Mucosa of stomach (tissue), 1 donor: ENCODE results near the gene CD59.

Experiments
- H3K27me3 ChIP-seq: one replicate; pipeline ENCODE4 v1.7.0; 2013; ENCODE audit warnings: mild to moderate bottlenecking, low read length; ENCODE audit not compliant: control insufficient read depth, insufficient read depth
- H3K36me3 ChIP-seq: one replicate; pipeline ENCODE4 v1.7.0; 2013; ENCODE audit warnings: low read length; ENCODE audit not compliant: control insufficient read depth, insufficient read depth
- H3K4me1 ChIP-seq: one replicate; pipeline ENCODE4 v1.7.0; 2013; ENCODE audit warnings: mild to moderate bottlenecking, low read length; ENCODE audit not compliant: control insufficient read depth, insufficient read depth
- H3K4me3 ChIP-seq: one replicate; pipeline ENCODE4 v1.7.0; 2013; ENCODE audit warnings: low read length
- H3K9ac ChIP-seq: one replicate; pipeline ENCODE4 v1.7.0; 2013; ENCODE audit warnings: mild to moderate bottlenecking, low read length, moderate library complexity
- H3K9me3 ChIP-seq: one replicate; pipeline ENCODE4 v1.7.0; 2013; ENCODE audit warnings: mild to moderate bottlenecking, low read length, moderate library complexity; ENCODE audit not compliant: control insufficient read depth
- donor health status: Pancreatic carcinoma.

CD59 gene

DNA sequence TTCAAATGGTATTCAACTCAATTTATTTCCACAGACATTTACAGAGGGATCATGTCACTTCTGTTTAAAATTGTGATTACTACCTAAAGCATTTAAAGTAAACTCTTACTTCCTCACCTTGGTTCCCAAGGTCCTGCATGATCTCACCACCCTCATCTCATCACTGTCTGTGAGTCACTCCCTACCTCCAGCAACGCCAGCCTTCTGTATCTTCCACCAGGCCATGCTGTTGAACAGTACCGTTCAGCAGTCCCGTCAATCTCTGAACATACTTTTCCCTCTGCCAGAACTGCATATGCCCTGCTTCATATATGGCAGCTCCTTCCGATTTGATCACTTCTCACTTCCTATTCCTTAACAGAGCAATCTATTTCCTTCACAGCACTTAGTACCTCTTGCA lies 36.1 kb upstream of the CD59 start:
- H3K9ac ChIP-seq: no peak overlapping the region
- H3K9me3 ChIP-seq: no peaks in the 10 kb centered on the region
- no peak overlapping the region for H3K4me3 ChIP-seq

DNA sequence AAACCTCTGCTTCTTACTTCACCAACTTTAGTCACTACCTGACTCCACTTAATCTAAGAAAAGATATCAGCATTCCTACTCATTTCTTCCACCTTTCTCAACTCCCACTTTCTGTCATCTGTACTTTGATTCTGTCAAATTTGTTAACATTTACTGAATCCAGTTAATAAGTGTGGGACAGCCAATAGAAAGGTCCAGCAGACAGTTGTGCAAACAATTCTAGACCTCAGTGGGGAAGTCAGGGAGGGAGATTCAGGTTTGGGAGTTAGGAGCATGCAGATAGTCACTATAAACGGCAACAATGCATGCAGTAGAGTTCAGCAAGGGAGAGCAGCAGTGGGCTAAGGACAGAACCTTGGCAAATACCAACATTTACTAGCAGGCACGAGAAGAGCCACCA lies 34.0 kb upstream of the CD59 start:
- peaks cover 3% of the 10 kb centered on the region for H3K27me3 ChIP-seq
- no peak overlapping the region for H3K4me3 ChIP-seq
- H3K9me3 ChIP-seq: no peaks in the 10 kb centered on the region
- H3K4me1 ChIP-seq: peaks cover 26% of the 10 kb centered on the region
- no peak overlapping the region for H3K9ac ChIP-seq
- peaks cover 3% of the 10 kb centered on the region for H3K36me3 ChIP-seq

More for the DNA sequence above, 36.1 kb upstream of the CD59 start:
- Histone ChIP-seq H3K4me1 (peaks cover 15% of the 10 kb centered on the region), H3K27me3 (peaks cover 6% of the 10 kb centered on the region), H3K36me3 (peaks cover 3% of the 10 kb centered on the region)

DNA sequence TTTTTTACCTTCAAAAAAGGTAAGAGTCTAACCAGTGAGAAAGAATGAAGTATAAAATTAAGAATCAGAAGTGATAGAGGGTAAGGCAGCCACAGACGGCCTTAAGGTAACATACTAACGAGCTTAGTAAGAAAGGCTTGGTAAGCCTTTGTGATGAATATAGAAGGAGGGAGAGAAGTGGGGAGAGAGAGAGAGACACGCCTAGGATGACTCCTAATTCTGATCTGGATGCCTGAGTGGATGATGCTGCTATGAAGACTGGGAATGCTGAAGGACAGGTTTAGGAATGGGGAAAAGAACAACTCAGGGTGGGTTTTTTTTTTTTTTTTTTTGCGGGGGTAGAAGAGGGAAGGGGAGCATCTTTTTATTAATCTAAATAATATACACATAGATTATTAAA lies 33.3 kb upstream of the CD59 start:
- Histone ChIP-seq H3K4me3 (no peak overlapping the region), H3K36me3 (peaks cover 3% of the 10 kb centered on the region), H3K4me1 (peaks cover 26% of the 10 kb centered on the region), H3K27me3 (no peaks in the 10 kb centered on the region), H3K9me3 (no peaks in the 10 kb centered on the region), H3K9ac (no peak overlapping the region)

DNA sequence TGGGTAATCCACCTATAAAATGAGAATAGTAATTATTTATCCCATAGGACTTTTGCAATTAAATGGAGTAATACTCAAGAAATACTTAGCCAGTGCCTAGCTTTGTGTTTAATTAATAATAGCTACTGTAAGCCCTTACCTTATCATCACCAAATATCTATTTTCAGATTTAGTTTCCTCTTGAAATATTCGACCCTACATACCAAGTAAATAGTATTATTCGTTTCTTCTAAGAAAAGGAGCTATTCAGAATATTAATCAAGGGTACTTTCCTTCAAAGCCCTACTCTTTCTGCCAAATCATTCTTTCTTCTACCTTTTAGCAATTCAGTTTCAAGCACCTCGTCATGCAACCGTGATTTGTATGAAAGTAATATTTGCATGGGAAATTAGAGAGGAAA lies 31.4 kb upstream of the CD59 start:
- Histone ChIP-seq H3K27me3 (no peaks in the 10 kb centered on the region), H3K9me3 (no peaks in the 10 kb centered on the region), H3K36me3 (peaks cover 3% of the 10 kb centered on the region), H3K4me3 (no peak overlapping the region), H3K9ac (no peak overlapping the region), H3K4me1 (peaks cover 16% of the 10 kb centered on the region)

DNA sequence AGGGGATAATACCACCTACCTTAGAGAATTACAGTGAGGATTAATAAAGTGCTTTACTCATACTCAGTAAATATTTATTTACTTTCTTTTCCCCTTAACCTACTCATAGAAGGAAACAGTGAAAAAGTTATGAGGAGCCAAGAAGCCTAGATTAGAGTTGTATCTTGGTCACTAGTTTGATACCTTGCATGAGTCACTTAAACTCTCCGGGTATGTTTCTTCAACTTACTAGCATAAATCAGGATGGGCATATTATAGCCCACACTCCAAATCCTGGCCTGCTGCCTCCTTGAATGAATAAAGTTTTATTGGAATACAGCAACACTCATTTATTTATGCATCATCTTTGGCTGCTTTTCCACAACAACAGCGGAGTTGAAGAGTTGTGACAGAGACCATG lies 29.9 kb upstream of the CD59 start:
- no peak overlapping the region for H3K4me3 ChIP-seq
- no peaks in the 10 kb centered on the region for H3K9me3 ChIP-seq
- peaks cover 3% of the 10 kb centered on the region for H3K36me3 ChIP-seq
- H3K4me1 ChIP-seq: peaks cover 11% of the 10 kb centered on the region
- H3K27me3 ChIP-seq: no peaks in the 10 kb centered on the region
- H3K9ac ChIP-seq: no peak overlapping the region

DNA sequence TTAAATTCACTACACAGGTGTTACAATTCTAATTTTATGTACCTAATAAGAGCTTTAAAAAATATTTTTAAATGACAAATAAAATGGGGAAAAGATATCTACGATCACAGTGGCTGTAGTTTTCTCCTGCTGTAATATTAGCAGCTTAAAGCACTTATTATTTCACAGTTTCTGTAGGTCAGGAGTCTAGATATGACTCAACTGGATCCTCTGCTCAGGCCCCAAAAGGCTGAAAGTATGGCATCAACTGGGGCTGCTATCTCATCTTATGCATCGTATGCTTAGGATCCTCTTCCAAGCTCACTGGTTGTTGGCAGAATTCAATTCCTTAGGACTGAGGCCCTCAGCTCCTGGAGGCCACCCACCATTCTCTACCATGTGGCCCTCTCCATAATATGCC lies 25.2 kb upstream of the CD59 start:
- no peaks in the 10 kb centered on the region for H3K36me3 ChIP-seq
- no peak overlapping the region for H3K4me3 ChIP-seq
- H3K4me1 ChIP-seq: peaks cover 8% of the 10 kb centered on the region
- no peak overlapping the region for H3K9ac ChIP-seq
- no peaks in the 10 kb centered on the region for H3K27me3 ChIP-seq
- no peaks in the 10 kb centered on the region for H3K9me3 ChIP-seq

DNA sequence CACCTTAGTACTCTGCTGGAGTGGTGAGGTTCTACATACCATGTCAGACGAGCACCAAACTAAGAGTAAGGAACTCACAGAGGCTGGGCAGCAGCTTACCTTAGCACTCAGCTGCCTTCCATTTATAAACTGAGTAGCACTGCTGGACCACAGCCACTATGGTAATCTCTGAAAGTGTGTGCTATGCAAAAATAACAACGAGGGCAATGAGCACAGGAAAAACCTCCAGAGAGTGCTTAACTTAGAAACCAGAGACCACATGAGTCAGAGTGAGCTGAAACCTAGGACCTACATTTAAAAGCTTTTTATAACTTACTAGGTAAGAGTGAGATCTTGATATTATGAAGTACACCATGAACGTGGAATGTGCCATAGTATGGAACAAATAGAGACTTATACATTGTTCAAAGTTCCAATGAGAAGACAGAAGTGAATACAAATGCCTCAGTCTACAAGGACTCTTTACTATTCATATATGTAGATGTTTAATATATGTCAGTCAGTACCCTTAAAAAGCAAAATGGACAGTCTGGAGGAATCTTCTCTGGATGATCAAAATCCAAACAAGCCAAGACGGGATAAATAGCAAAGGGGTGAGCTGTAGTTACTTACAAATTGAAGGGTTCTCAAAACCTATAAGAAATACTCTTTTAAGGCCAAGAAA lies 17.2 kb upstream of the CD59 start:
- no peaks in the 10 kb centered on the region for H3K9me3 ChIP-seq
- no peak overlapping the region for H3K9ac ChIP-seq
- H3K36me3 ChIP-seq: no peaks in the 10 kb centered on the region
- no peak overlapping the region for H3K4me3 ChIP-seq
- H3K4me1 ChIP-seq: no peaks in the 10 kb centered on the region
- no peaks in the 10 kb centered on the region for H3K27me3 ChIP-seq

DNA sequence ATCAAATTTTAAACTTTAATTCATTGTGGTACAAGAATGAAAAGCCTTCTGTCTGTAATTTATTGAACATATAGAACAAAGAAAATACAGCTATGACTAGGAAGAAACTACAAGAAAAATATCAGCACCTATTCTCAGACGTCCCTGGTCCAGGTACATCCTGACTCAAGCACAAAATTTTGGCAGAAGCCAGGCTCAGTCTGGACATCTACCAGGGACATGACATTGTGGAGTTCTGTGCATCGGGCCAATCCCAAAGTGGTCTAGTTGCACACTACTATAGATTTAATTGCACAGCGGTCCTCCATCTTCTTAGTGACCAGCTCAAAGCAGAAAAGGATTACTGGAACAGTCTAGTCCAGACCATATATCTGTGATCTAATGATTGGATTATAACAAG lies 15.7 kb upstream of the CD59 start:
- Histone ChIP-seq H3K36me3 (no peaks in the 10 kb centered on the region), H3K4me3 (no peak overlapping the region)

DNA sequence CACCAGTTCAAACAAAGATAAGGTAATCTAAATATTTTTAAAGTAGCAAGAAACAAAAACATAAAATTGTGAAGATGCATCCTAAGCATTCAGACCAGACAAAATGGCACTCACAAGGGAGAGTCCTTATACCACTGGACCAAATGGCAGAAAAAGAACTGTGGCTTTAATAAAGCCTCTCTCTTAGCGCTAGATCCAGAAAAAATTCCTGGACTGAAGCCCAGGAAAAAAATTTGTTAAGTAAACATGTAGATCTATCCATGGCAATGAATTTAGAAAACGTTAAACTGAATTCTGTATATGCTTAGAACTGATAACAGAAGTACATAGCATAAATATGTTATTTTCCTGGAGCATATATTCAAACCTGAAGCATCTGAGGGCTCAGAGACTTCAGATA lies 11.8 kb upstream of the CD59 start:
- Histone ChIP-seq H3K4me3 (no peak overlapping the region), H3K27me3 (no peaks in the 10 kb centered on the region), H3K9me3 (no peaks in the 10 kb centered on the region), H3K36me3 (no peaks in the 10 kb centered on the region), H3K9ac (no peak overlapping the region), H3K4me1 (no peaks in the 10 kb centered on the region)

More for the DNA sequence above, 15.7 kb upstream of the CD59 start:
- Histone ChIP-seq H3K27me3 (no peaks in the 10 kb centered on the region), H3K9me3 (no peaks in the 10 kb centered on the region), H3K4me1 (no peaks in the 10 kb centered on the region), H3K9ac (no peak overlapping the region)

DNA sequence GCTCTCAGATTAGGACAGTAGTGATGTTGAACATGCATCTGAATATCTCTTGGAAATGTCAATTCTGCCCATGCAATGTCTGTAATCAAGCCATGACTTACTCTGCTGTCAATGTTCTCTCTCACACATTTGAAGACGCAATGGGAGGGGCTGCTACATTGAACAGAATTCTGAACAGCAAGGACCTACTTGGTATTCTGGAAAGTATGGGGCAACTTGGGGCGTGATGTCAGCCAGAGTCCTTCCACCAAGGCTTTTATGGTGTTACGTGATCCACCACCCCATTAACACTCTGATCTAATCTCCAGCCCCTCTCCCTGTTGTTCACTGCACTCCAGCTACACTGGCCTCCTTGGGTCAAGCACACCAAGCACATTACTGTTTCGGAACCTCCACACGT lies 7.1 kb upstream of the CD59 start:
- H3K36me3 ChIP-seq: no peaks in the 10 kb centered on the region

DNA sequence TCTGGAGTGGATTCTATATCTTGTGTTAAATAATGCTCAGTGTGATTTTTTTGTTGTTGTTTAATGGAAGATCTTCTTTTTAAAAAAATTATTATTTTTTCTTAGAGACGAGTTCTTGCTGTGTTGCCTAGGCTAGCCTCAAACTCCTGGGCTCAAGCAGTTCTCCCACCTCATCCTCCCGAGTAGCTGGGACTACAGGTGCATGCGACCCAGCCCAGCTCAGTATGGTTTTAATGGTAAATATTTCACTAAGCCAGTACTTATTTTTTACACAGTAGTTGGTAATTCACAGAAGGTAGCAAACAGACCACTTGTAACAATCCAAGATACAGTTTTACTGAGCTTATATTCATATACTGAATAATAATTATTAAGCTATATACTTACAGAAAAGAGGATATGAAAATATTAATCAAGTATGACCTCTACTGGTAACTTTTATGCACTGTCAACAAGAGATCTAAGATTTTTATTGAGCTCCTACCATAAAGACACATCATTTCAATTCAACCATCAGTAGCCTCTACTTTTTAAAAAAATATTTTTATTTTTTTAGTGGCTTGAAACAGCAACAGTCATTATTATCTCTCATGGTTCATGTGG lies 6.1 kb upstream of the CD59 start:
- Histone ChIP-seq H3K9me3 (no peaks in the 10 kb centered on the region), H3K36me3 (no peaks in the 10 kb centered on the region), H3K9ac (no peak overlapping the region), H3K4me1 (peaks cover 5% of the 10 kb centered on the region), H3K27me3 (no peaks in the 10 kb centered on the region), H3K4me3 (no peak overlapping the region)

More for the DNA sequence above, 7.1 kb upstream of the CD59 start:
- Histone ChIP-seq H3K9me3 (no peaks in the 10 kb centered on the region), H3K9ac (no peak overlapping the region), H3K4me1 (no peaks in the 10 kb centered on the region), H3K27me3 (no peaks in the 10 kb centered on the region), H3K4me3 (no peak overlapping the region)

DNA sequence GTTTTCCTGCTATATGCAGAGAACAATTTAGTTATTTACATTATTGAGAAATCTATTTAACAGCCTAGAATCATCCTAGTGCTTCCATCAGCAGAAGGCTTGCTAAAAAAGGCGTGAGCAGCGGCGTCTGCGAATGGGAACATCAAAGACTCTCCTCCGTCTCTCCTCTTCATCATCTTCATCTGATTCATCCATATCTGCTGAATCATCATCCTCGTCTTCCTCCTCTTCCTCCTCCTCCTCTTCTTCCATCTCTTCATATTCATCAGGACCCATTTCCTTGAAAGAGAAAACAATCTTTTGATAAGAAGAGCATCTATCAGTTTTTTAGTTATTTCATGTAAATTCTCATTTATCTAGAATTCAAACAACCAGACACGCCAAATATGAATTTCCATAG lies 5.6 kb upstream of the CD59 start:
- Histone ChIP-seq H3K9me3 (no peaks in the 10 kb centered on the region), H3K9ac (no peak overlapping the region), H3K27me3 (no peaks in the 10 kb centered on the region), H3K4me1 (peaks cover 11% of the 10 kb centered on the region), H3K4me3 (no peak overlapping the region), H3K36me3 (no peaks in the 10 kb centered on the region)
